ENCODE measurements around the gene USP7.

DNA sequence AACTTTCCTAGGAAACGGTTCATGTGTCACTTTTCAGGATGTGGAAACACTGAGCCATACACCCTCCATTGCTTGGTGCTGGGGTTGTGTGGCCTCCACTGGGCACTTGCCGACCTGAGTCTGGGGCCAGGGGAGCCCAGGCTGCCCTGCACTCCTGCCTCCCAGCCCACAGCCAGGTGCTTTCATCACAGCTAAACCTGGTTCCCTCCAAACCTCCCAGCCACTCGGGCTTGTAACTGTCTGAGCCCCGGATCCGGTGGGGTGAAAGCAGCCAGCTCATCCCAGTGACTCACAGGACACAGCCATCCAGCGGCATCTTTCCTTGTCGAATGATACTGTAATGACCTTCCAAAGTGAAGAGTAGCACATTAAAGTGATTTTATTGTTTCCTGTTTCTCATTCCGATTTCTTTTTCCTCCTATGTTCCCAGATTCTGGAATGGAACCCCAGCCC, 114.7 kb downstream of the USP7 start:
- TF ChIP-seq, protein P1, sequence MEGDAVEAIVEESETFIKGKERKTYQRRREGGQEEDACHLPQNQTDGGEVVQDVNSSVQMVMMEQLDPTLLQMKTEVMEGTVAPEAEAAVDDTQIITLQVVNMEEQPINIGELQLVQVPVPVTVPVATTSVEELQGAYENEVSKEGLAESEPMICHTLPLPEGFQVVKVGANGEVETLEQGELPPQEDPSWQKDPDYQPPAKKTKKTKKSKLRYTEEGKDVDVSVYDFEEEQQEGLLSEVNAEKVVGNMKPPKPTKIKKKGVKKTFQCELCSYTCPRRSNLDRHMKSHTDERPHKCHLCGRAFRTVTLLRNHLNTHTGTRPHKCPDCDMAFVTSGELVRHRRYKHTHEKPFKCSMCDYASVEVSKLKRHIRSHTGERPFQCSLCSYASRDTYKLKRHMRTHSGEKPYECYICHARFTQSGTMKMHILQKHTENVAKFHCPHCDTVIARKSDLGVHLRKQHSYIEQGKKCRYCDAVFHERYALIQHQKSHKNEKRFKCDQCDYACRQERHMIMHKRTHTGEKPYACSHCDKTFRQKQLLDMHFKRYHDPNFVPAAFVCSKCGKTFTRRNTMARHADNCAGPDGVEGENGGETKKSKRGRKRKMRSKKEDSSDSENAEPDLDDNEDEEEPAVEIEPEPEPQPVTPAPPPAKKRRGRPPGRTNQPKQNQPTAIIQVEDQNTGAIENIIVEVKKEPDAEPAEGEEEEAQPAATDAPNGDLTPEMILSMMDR (conservative IDR thresholded peaks at IDR 0.05; ENCODE audit: low read depth, low read length) = no peak
- TF ChIP-seq EZH2 (IDR thresholded peaks at IDR 0.05; ENCODE audit: low read length, unreplicated experiment) (no peak), EZH2phosphoT487 (IDR thresholded peaks at IDR 0.05; ENCODE audit: borderline replicate concordance, low read length) (no peak)
